ENCODE measurements around the gene AHNAK.

The AHNAK gene

GRCh38 chr11:62458212-62459002 lies 88.2 kb downstream of the AHNAK start:
- POLR2A ChIA-PET (ENCODE audit: low non-redundant PET), result interaction anchor here (0.5 kb wide), 1 partner anchor 253 kb away, joined by 4 read pairs; no protein-coding TSS in a partner anchor
- no peak for TF ChIP-seq CTCF (conservative IDR thresholded peaks at IDR 0.05; ENCODE audit: low read depth)
- CTCF ChIA-PET, result interaction anchor here (0.5 to 1.3 kb wide), 7 partner anchors 9 to 1902 kb away, joined by 3 to 7 read pairs (median 4); no protein-coding TSS in a partner anchor
- no peak overlapping the region; the same call in 1 of the 2 replicates for H3K27ac ChIP-seq
- no peak for DNase-seq (ENCODE audit: low spot score)

DNA sequence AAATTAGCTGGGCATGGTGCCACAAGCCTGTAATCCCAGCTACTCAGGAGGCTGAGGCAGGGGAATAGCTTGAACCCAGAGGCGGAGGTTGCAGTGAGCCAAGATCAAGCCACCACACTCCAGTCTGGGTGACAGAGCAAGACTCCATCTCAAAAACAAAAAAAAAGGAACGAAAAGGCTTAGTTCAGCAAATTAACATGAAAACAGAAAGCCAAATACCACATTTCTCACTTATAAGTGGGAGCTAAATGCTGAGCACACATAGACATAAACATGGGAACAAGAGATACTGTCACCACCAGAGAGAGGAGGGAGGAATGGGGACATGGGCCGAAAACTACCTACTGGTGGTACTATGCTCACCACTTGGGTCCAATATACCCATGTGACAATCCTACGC lies 89.1 kb downstream of the AHNAK start:
- no peak overlapping the region for H3K27ac ChIP-seq
- no peak for DNase-seq (ENCODE audit: low spot score)
- ChIA-PET POLR2A (ENCODE audit: low non-redundant PET) (no interaction called here), CTCF (interaction anchor here (0.7 to 1.3 kb wide), 4 partner anchors 33 to 1903 kb away, joined by 3 to 7 read pairs (median 4); no protein-coding TSS in a partner anchor)
- no peak for TF ChIP-seq CTCF (conservative IDR thresholded peaks at IDR 0.05; ENCODE audit: low read depth)

GRCh38 chr11:62456630-62457029 lies 90.0 kb downstream of the AHNAK start:
- CTCF ChIA-PET, result no interaction called here
- no peak for TF ChIP-seq CTCF (conservative IDR thresholded peaks at IDR 0.05; ENCODE audit: low read depth)
- H3K27ac ChIP-seq, result no peak overlapping the region
- POLR2A ChIA-PET (ENCODE audit: low non-redundant PET), result no interaction called here
- no peak for DNase-seq (ENCODE audit: low spot score)

DNA sequence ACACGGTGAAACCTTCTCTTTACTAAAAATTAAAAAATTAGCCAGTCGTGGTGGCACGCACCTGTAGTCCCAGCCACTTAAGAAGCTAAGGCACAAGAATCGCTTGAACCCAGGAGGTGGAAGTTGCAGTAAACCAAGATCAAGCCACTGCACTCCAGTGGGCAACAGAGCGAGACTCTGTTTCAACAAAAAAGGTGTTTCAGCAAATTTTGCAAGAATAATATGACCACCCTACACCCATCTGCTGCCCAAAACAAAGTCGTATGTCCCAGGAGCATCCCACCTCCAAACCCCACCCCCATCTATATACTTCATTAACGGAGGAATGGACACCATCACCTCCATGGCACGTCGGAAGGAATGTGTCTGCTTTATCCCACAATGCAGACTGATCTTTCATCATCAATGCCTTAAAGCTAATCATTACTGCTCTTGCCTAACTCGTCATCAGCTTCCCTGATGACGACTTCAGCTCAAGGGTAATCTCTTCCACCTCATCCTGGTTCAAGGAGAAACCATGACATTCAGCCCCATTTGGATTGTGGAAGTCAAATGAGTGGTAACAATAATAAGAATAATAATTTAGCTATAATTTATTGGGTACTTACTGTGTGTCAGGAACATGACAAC lies 93.7 kb downstream of the AHNAK start:
- CTCF ChIA-PET, result no interaction called here
- no peak for DNase-seq (ENCODE audit: low spot score)
- no peak for TF ChIP-seq CTCF (conservative IDR thresholded peaks at IDR 0.05; ENCODE audit: low read depth)
- no peak overlapping the region for H3K27ac ChIP-seq
- POLR2A ChIA-PET (ENCODE audit: low non-redundant PET), result no interaction called here

GRCh38 chr11:62452261-62452660 lies 94.3 kb downstream of the AHNAK start:
- TF ChIP-seq CTCF (conservative IDR thresholded peaks at IDR 0.05; ENCODE audit: low read depth), result no peak
- POLR2A ChIA-PET (ENCODE audit: low non-redundant PET), result no interaction called here
- CTCF ChIA-PET, result no interaction called here
- no peak for DNase-seq (ENCODE audit: low spot score)
- no peak overlapping the region for H3K27ac ChIP-seq

GRCh38 chr11:62451241-62451621 lies 95.4 kb downstream of the AHNAK start:
- no peak for DNase-seq (ENCODE audit: low spot score)
- no peak overlapping the region; the same call in 1 of the 2 replicates for H3K27ac ChIP-seq
- CTCF ChIA-PET, result no interaction called here
- TF ChIP-seq CTCF (conservative IDR thresholded peaks at IDR 0.05; ENCODE audit: low read depth), result no peak
- POLR2A ChIA-PET (ENCODE audit: low non-redundant PET), result interaction anchor here (0.6 kb wide), 1 partner anchor 262 kb away, joined by 4 read pairs; no protein-coding TSS in a partner anchor

Measured in RWPE1 (cell line).